ENCODE data around the gene MEF2A.

MEF2A gene

GRCh38 chr15:99606646-99607045, 40.9 kb downstream of the MEF2A start:
- no peak for DNase-seq

DNA sequence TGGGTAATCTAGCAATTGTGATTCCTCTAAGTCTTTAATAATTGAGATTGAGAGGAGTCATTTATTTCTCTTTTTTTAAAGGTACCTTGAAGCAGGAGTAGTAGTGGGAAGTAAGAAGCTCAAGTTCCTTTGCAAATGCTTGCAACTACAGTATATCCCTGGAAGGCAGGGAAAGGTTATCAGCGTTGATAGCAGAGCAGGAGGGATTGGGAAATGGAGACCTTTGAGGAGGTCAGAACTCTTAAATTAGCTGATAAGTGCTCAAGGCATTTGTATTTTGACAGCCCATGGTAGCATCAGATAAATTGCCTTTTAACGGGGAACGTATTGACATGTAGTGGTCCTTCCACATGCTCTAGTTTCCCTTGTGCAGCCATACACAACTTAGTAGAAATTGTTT, 47.7 kb downstream of the MEF2A start:
- DNase-seq: no peak

GRCh38 chr15:99613887-99614647, 48.3 kb downstream of the MEF2A start:
- DNase-seq: no peak

DNA sequence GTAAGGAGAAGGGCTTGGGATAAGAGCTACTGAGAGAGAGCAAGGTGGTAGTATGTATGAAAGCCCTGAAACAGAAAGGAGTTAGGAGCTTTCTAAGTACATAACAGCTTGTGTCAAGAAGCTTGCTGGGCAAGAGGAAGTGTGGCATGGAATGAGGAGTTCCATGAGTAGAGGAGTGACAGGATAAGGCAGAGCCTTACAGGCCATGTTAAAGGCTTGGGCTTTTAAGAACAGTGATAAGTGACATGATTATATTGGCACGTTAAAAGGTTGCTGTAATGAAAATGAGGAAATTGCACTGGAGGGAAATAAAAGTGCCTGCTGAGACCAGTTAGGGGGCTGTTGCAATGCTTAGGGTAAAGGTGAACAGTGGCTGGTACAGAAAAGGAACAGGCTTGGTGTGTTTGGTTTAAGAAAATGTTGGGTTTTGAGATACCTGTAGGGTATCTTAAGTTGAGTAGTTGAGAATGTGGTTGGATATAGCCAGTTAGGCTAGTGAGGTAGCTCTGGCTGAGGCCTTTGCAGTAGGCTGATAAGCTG, 49.0 kb downstream of the MEF2A start:
- DNase-seq: no peak

DNA sequence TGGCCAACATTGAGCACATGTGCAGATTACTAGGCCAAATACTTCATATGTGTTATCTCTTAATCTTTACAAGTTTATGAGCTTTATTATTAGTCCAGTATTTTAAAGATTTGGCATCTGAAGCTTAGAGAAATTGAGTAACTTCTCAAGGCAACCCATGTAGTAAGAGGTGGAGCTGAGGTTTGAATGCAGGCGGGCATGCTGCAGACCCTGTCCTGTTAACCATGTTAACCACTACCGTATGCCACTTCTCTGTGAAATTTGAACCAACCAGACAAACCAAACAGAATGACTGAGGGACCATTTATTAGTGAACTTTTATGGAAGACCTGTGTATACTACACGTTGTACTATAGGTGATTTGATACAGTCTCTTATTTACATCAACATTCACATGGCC, 49.7 kb downstream of the MEF2A start:
- DNase-seq: no peak

GRCh38 chr15:99616129-99616528, 50.3 kb downstream of the MEF2A start:
- no peak for DNase-seq

DNA sequence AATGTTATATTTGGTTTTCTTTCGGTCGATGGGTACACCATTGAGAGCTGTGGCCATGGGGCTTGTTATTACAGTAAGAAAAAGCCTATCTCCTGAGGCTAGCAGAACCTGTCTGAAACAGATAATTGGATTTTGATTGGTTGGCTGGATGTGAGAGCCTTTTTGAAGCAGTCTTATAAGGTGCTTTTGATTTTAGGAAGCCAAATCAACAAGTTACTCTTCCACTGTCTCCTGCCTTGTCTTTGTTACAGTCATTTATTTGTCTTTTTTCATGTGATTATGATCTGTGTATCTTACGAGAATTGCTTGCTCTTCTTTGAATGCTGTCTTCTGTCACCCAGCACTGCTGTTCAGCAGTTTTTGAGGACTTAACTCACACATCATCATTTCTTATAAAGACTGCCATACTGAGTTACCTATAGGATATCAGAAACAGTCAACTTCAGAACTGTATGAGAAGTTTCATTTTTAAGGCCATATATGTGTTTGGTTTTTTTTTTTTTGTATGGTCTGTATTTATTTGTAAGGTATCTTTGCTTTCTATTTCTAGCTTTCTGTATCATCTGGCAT, 51.1 kb downstream of the MEF2A start:
- no peak for DNase-seq

GRCh38 chr15:99618941-99619411, 53.2 kb downstream of the MEF2A start:
- DNase-seq: no peak

- DNase-seq: no peak
Measured at GRCh38 chr15:99619712-99620111, 53.9 kb downstream of the MEF2A start.

- DNase-seq: no peak
Measured at GRCh38 chr15:99620178-99620577, 54.4 kb downstream of the MEF2A start.

DNA sequence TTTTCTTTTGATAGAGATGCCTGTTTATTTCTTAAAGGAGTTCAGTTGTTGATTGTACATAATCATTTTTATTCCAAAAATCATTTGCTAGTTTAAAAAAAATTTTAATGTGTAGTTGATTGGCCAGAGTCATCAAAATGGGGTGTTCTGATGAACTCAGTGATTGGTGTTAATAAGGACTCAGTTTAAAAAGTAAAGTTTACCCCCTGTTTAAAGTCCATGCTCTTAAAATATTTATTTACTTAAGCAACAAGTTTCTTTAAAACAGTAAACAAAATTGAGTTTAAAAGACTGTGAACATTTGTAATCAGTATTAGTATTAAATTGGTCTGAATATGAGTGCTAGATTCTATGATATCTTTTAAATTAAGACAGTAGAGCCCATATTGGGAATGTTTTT, 56.0 kb downstream of the MEF2A start:
- no peak for DNase-seq

DNA sequence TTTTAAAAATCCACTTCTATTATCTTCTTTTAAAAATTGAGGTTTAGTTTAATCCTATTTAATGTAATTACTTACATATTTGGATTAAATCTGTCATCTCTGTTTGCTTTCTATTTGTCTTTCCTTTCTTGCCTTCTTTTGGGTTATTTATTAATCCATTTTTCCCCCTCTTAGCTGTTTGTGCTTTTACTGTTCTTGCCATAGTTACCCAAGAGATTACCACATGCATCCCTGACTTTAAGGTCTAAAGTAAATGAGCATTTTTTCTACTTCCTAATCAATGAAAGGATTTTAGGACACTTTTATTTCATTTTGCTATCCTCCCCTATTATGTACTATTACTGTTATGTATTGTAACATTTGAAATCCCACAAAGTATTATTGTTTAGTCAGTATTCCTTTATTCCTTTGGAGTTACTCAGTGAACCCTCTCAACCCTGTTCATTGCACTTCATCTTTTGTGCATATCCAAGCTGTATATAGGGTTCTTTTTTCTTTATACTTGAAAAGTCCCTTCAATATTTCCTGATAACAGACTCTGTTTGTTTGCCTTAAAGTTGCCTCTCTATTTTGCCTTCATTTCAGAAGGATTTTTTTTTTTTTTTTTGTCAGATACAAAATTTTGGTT, 62.7 kb downstream of the MEF2A start:
- no peak for DNase-seq

- DNase-seq: no peak
Measured at GRCh38 chr15:99630607-99631131, 64.9 kb downstream of the MEF2A start.

DNA sequence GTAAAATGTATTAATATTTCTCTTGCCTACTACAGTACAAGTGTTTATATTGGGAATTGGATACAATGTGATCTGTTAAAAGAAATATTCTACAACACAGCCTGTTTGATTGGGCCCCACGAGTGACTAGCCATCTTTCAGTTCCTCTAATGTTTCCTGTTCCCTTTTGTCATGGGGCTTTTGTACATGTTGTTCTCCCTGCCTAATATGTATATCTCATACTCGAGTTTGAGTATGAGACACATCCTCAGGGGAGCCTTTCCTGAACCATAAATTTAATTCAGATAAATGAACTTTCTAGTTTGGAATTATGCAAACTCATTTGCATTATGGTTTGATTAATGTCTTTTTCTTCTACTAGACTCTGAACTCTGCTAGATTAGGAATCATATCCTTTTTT, 65.5 kb downstream of the MEF2A start:
- DNase-seq: no peak

GRCh38 chr15:99632521-99632920, 66.7 kb downstream of the MEF2A start:
- DNase-seq: no peak

DNA sequence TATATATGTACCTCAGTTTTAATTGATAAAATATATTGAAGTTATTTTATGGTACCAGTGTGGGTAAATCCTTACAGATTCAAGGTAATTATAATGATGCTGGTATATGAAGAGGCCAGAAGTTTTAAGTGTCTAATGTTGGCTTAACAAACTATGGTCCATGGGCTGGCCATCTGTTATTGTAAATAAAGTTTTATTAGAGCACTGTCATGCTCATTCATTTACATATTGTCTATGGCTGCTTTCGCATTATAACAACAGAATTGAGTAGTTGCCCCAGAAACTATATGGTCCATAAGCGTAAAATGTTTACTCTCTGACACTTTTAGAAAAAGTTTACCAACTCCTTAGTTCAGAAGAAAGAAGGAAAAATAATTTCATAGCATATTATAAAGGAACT, 67.9 kb downstream of the MEF2A start:
- DNase-seq: no peak

DNA sequence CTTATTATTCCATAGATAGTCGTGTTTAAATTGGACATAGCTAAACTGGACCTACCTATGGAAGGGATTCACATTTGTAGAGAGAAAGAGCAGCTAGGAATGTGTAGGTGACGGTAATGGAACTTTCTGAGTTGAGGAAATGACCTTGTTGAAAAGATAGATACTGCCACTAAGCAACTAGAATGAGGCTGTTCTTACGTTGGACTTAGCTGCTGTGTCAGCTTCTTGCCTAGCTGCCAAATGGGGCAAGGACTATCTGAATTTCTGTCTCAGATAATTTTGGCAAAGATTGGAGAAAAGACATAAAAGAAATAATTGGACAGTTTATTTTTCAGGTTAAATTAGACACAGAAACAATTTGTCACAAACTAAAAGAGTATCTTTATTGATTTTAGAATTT, 68.8 kb downstream of the MEF2A start:
- DNase-seq: no peak

DNA sequence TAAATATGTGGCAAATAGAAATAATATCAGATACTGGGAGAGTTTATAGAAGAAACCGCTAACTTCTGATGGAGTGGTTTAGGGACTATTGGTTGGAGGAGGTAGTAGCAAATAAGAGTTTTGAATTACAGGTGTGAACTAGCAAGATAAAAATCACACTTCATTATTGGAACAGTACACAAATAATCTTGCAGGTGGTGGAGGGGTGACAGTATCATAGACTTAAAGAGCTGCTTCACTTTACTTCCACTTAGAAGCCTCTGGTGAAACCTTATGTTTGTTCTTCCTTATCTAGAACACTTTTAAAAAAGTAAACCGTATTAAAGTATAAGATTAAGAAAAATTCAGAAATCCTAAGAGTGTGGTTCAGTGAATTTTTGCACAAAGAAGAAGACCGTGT, 69.4 kb downstream of the MEF2A start:
- no peak for DNase-seq

DNA sequence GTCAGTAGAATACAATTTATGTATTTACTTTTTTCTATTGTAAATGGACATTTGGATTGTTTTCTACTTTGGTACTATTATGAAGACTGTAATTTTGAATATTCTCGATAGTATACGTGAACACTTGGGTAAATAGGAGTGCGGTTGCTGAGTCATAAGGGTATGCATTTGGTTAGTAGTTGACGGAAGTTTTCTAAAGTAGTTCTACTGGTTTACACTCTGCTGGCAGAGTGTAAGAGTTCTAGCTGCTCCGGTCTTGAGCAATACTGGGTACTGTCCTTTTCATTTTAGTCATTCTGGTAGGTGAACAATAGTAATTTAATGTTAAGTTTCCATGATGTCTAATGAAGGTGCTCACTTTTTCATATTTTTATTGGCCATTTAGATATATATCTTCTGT, 70.0 kb downstream of the MEF2A start:
- DNase-seq: no peak

- DNase-seq: no peak
Measured at GRCh38 chr15:99644913-99645542, 79.2 kb downstream of the MEF2A start.

- no peak for DNase-seq
Measured at GRCh38 chr15:99645543-99645935, 79.8 kb downstream of the MEF2A start.

DNA sequence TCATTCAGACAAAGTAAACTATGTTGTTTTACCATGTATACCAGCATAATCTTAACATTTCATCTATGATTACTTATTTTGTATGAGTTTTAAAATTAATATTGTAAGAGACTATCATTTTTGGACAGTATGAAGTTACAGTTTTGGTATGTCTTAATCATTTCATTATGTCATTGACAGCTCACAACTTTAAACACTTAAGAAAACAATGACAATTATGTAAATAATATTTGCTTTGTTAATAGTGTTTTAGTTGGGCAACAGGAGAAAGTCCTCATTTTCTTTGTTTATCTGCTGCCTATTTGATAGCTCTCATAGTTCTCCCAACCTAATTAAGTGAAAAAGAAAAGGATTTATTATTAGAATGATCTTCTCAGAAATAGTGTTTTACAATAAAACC, 80.2 kb downstream of the MEF2A start:
- no peak for DNase-seq
